Mesothelial cell of epicardium (in vitro differentiated cells): ENCODE data around the gene CYB5R2. TPM values are rescaled to one million over a fixed set of nuclear protein-coding genes. Genes with fewer than 3 reads are reported as not detected.

Source experiments
- DNase-seq, 2 experiments: peaks; one replicate each; pipeline ENCODE4 v3.0.0; 2021; ENCODE audit warnings: low spot score in 2 of 2; ENCODE audit not compliant: unreplicated experiment in 2 of 2
- H3K27ac Mint-ChIP-seq: 2 replicates; pipeline ENCODE4 v1.8.0; 2021; ENCODE audit warnings: mixed read lengths
- H3K27me3 Mint-ChIP-seq: 2 replicates; pipeline ENCODE4 v1.8.0; 2021; ENCODE audit warnings: low read depth, mixed read lengths
- H3K36me3 Mint-ChIP-seq: 2 replicates; pipeline ENCODE4 v1.8.0; 2021; ENCODE audit warnings: mixed read lengths
- H3K4me1 Mint-ChIP-seq: 2 replicates; pipeline ENCODE4 v1.8.0; 2021; ENCODE audit warnings: mixed read lengths
- H3K4me3 Mint-ChIP-seq: 2 replicates; pipeline ENCODE4 v1.8.0; 2021; ENCODE audit warnings: mild to moderate bottlenecking, moderate library complexity, mixed read lengths
- H3K9me3 Mint-ChIP-seq: 2 replicates; pipeline ENCODE4 v1.8.0; 2021; ENCODE audit warnings: mixed read lengths
- total RNA-seq: library from RNA; stranded (reverse); gene quantifications from 3 replicates; pipeline ENCODE4 v1.2.1, GENCODE V29; 2021
- TF ChIP-seq, protein P1 (sequence below): fragments of 200-600 bp; sonication (generic); IDR thresholded peaks from one replicate; pipeline ENCODE4 v1.5.0; 2021; ENCODE audit warnings: antibody characterized with exemption; ENCODE audit not compliant: unreplicated experiment

CYB5R2 gene
- total RNA-seq, 1 donor from 2014 or later: 74.4 TPM

DNA sequence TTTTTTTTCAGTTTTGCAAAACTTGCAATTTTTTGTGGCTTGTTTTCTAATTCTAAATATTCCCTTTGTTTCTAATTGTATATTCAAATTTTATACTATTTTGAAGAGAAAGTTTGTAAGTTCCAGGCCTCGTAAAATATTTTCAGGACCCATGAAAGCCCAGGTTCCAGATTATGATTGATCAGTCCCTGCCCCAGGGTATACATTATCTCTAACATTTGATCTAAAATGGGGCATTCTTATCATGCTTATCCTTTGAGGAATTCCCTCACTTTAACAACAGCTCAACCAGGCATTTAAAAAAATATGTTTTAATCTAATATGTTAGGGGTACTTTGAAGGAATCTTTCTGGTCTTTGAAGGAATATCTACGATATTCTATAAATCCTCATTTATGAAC, 26.4 kb downstream of the CYB5R2 start:
- TF ChIP-seq, protein P1, sequence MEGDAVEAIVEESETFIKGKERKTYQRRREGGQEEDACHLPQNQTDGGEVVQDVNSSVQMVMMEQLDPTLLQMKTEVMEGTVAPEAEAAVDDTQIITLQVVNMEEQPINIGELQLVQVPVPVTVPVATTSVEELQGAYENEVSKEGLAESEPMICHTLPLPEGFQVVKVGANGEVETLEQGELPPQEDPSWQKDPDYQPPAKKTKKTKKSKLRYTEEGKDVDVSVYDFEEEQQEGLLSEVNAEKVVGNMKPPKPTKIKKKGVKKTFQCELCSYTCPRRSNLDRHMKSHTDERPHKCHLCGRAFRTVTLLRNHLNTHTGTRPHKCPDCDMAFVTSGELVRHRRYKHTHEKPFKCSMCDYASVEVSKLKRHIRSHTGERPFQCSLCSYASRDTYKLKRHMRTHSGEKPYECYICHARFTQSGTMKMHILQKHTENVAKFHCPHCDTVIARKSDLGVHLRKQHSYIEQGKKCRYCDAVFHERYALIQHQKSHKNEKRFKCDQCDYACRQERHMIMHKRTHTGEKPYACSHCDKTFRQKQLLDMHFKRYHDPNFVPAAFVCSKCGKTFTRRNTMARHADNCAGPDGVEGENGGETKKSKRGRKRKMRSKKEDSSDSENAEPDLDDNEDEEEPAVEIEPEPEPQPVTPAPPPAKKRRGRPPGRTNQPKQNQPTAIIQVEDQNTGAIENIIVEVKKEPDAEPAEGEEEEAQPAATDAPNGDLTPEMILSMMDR: no peak
- peaks cover 33% of the 10 kb centered on the region for H3K4me1 Mint-ChIP-seq
- peak overlapping the region; percentile 58 for H3K27ac Mint-ChIP-seq
- no peaks in the 10 kb centered on the region for H3K27me3 Mint-ChIP-seq
- no peak for DNase-seq
- no peaks in the 10 kb centered on the region for H3K9me3 Mint-ChIP-seq
- H3K36me3 Mint-ChIP-seq: peaks cover 53% of the 10 kb centered on the region
- H3K4me3 Mint-ChIP-seq: no peak overlapping the region

DNA sequence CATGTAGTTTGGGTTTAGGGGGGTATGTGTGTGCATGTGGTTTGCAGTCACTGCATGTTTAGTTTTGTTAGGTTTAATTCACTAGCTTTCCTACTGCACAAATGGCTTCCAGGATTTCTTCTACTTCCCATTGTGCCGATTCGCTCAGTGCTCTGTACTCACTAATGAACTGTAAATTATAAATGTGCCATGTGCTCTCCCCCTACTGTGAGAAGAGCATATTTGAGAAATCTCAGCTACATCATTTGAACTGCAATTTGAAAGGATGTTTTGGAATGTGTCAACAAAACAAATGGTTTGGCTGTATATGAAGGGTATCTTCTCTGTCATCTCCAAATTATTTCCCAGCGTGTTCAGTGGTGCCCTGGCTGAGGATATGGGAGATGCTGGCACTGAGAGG, 28.1 kb downstream of the CYB5R2 start:
- peaks cover 33% of the 10 kb centered on the region for H3K4me1 Mint-ChIP-seq
- no peaks in the 10 kb centered on the region for H3K9me3 Mint-ChIP-seq
- DNase-seq: no peak
- no peaks in the 10 kb centered on the region for H3K27me3 Mint-ChIP-seq
- TF ChIP-seq, protein P1: no peak
- H3K4me3 Mint-ChIP-seq: no peak overlapping the region
- peak overlapping the region; percentile 86 for H3K27ac Mint-ChIP-seq
- H3K36me3 Mint-ChIP-seq: peaks cover 52% of the 10 kb centered on the region

GRCh38 chr11:7643314-7643713, 30.0 kb downstream of the CYB5R2 start:
- no peak for DNase-seq
- TF ChIP-seq, protein P1: no peak
- Mint-ChIP-seq H3K27ac (peak overlapping the region; percentile 31), H3K4me3 (no peak overlapping the region), H3K4me1 (peaks cover 32% of the 10 kb centered on the region), H3K9me3 (no peaks in the 10 kb centered on the region), H3K36me3 (peaks cover 49% of the 10 kb centered on the region), H3K27me3 (no peaks in the 10 kb centered on the region)

- Mint-ChIP-seq H3K9me3 (no peaks in the 10 kb centered on the region), H3K36me3 (peaks cover 52% of the 10 kb centered on the region), H3K4me1 (peaks cover 27% of the 10 kb centered on the region), H3K27me3 (no peaks in the 10 kb centered on the region), H3K4me3 (no peak overlapping the region), H3K27ac (peak overlapping the region; percentile 44)
- no peak for DNase-seq
- TF ChIP-seq, protein P1: no peak
Observed at GRCh38 chr11:7642747-7643146, 30.6 kb downstream of the CYB5R2 start.

GRCh38 chr11:7640816-7641215, 32.5 kb downstream of the CYB5R2 start:
- no peak overlapping the region for H3K27ac Mint-ChIP-seq

More at GRCh38 chr11:7640816-7641215, 32.5 kb downstream of the CYB5R2 start:
- Mint-ChIP-seq H3K27me3 (no peaks in the 10 kb centered on the region), H3K36me3 (peaks cover 58% of the 10 kb centered on the region), H3K9me3 (no peaks in the 10 kb centered on the region), H3K4me3 (no peak overlapping the region), H3K4me1 (peaks cover 17% of the 10 kb centered on the region)
- TF ChIP-seq, protein P1: no peak
- DNase-seq: no peak
